Kidney (tissue), 14 donors: ENCODE measurements around the gene WDR48. TPM values are rescaled to one million over a fixed set of nuclear protein-coding genes. Genes with fewer than 3 reads are reported as not detected.
A peak's percentile ranks its signal among the peaks of the same experiment; 100 is the strongest.

Source experiments
- DNase-seq, 5 donors: peaks; one replicate each; pipeline ENCODE4 v3.0.0-alpha.2; 2013 to 2020
- FAIRE-seq: peaks from 2 replicates; lab custom pipeline; 2012; peaks lifted over from hg19 to GRCh38; lab: Jason Lieb, UNC
- H3K27ac ChIP-seq, 2 donors: one replicate each; pipeline ENCODE4 v1.7.0; 2013; ENCODE audit warnings: low read depth in 2 of 2, low read length in 2 of 2, inconsistent platforms in 1 of 2
- H3K27me3 ChIP-seq: one replicate; pipeline ENCODE4 v1.7.1; 2013; ENCODE audit warnings: low read length, inconsistent platforms; ENCODE audit not compliant: control insufficient read depth, insufficient read depth
- H3K36me3 ChIP-seq, 3 donors: one replicate each; pipeline versions ENCODE4 v1.7.0 to v1.7.1; 2013; ENCODE audit warnings: low read length in 3 of 3, control low read depth in 1 of 3, inconsistent platforms in 1 of 3; ENCODE audit not compliant: insufficient read depth in 3 of 3, control insufficient read depth in 2 of 3
- H3K4me1 ChIP-seq, 3 donors: one replicate each; pipeline versions ENCODE4 v1.7.0 to v1.7.1; 2013; ENCODE audit warnings: low read length in 3 of 3, inconsistent platforms in 1 of 3, low read depth in 1 of 3; ENCODE audit not compliant: control insufficient read depth in 2 of 3, insufficient read depth in 2 of 3
- H3K4me3 ChIP-seq, 3 donors: one replicate each; pipeline versions ENCODE4 v1.7.0 to v1.8.1; 2013; ENCODE audit warnings: low read length in 3 of 3, control low read depth in 1 of 3, inconsistent platforms in 1 of 3
- H3K9ac ChIP-seq, 3 donors: one replicate each; pipeline versions ENCODE4 v1.7.0 to v1.7.1; 2013; ENCODE audit warnings: low read length in 3 of 3, control low read depth in 1 of 3, inconsistent platforms in 1 of 3
- H3K9me3 ChIP-seq, 3 donors: one replicate each; pipeline versions ENCODE4 v1.7.0 to v1.7.1; 2013; ENCODE audit warnings: low read length in 3 of 3, control low read depth in 1 of 3, inconsistent platforms in 1 of 3; ENCODE audit not compliant: control insufficient read depth in 2 of 3, insufficient read depth in 1 of 3
- CTCF ChIP-seq: IDR thresholded peaks from 3 replicates; pipeline ENCODE4 v1.5.1; 2012; ENCODE audit warnings: mild to moderate bottlenecking, moderate library complexity, borderline replicate concordance; ENCODE audit not compliant: insufficient read depth; ENCODE audit errors: extremely low read depth
- intact Hi-C: fragments of 100-400 bp; cut with DNase I; formaldehyde crosslinking; loops from one replicate; pipeline ENCODE4 v1.11.1; 2022
- polyA plus RNA-seq: library from polyadenylated mRNA; stranded (reverse); fragments of 350-450 nt; fragmentation: Illumina TruSeq; extraction: RNeasy Lipid Tissue Mini Kit (QIAGEN cat#74804); gene quantifications from one replicate; pipeline ENCODE4 v1.2.3, GENCODE V29; 2014; ENCODE audit warnings: low read depth, low replicate concordance; ENCODE audit not compliant: insufficient read depth
- total RNA-seq: library from RNA; stranded (reverse); fragmentation: NEBNext Ultra II Directional; extraction: Animal tissue kit (Norgen Biotek cat#: 25700); gene quantifications from one replicate; pipeline ENCODE4 v1.2.1, GENCODE V29; 2021
- donor health status: control.
- donor health status: control.
- donor health status: control.
- donor health status: control.
- donor health status: control.
- donor health status: DM: yes; HTN: yes; CAD: no.
- donor health status: Normal renal cell carcinoma (clear cell type).

WDR48 gene
- total and polyA plus RNA-seq, 2 donors from 2014 or later: 21.0 to 48.3 TPM

- DNase-seq (no peak), FAIRE-seq (no peak)
- H3K27ac ChIP-seq: no peak overlapping the region
- H3K9ac ChIP-seq: no peak overlapping the region
- H3K27me3 ChIP-seq: no peaks in the 10 kb centered on the region
- intact Hi-C loops: no loop called here
- H3K4me3 ChIP-seq: no peak overlapping the region
- H3K4me1 ChIP-seq: peaks cover 0 to 16% (median 7%) of the 10 kb centered on the region in 3 donors
- TF ChIP-seq CTCF: no peak
- H3K9me3 ChIP-seq: no peaks in the 10 kb centered on the region
- peaks cover 0 to 34% (median 29%) of the 10 kb centered on the region in 3 donors for H3K36me3 ChIP-seq
These were observed 48.7 kb downstream of the WDR48 start for GRCh38 chr3:39100500-39100886.

- H3K27ac ChIP-seq: no peak overlapping the region
- TF ChIP-seq CTCF: peak; percentile 55
- H3K27me3 ChIP-seq: no peaks in the 10 kb centered on the region
- intact Hi-C loops: no loop called here
- H3K36me3 ChIP-seq: peaks cover 0 to 30% (median 29%) of the 10 kb centered on the region in 3 donors
- H3K9ac ChIP-seq: no peak overlapping the region
- no peaks in the 10 kb centered on the region for H3K9me3 ChIP-seq
- H3K4me3 ChIP-seq: no peak overlapping the region
- H3K4me1 ChIP-seq: peaks cover 0 to 20% (median 13%) of the 10 kb centered on the region in 3 donors
- DNase-seq (peak in 2 of 5 donors; percentile 7 to 33), FAIRE-seq (no peak)
These were observed 49.3 kb downstream of the WDR48 start for GRCh38 chr3:39101022-39101689.

DNA sequence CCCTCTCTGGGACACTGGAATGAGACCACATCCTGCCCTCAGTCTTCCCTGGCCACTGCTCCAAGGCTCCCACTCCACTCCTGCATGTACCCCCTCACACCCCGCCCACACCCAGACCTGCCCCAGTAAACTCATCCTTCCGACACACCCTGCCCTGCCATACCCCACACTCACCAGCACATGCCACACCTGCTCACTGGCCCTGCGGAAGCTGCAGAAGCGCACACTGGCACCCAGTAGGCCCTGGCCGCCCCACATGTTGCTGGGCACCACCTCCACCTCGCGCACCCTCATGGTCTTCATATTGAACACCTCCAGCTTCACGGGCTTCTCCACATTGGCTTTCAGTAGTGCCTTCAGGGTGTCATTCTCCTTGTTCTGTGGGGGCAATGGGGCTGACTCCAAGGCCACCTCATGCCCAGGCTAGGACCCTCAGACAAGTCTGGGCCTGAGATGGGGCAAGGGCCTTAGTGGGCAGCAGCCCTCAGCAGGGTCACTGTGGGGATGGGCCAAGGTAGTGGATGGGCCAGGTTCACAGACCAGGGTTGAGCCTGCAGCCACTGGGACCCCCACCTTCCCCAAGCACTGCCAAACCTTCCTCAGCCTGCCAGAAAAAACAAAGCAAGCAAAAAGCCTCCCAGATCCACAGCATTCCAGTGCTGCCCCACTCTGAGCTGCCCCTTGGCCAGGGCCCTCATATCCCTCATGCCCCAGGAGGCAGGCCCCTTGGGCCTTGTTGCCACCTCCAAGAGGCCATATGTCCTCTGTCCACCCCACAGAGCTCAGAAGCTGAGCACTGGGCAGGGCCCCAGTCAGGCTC lies 50.9 kb downstream of the WDR48 start:
- intact Hi-C loops: no loop called here
- Histone ChIP-seq H3K27ac (no peak overlapping the region), H3K9ac (no peak overlapping the region), H3K9me3 (no peaks in the 10 kb centered on the region), H3K36me3 (peaks cover 0 to 19% (median 19%) of the 10 kb centered on the region in 3 donors), H3K27me3 (no peaks in the 10 kb centered on the region), H3K4me1 (peaks cover 0 to 24% (median 13%) of the 10 kb centered on the region in 3 donors), H3K4me3 (no peak overlapping the region)
- TF ChIP-seq CTCF: no peak
- no peak for FAIRE-seq
- DNase-seq: no peak
